Erythroblast (primary cell): Measurements from ENCODE around the gene MYLK2.

ENCODE experiments used
- GATA1 ChIP-seq: IDR thresholded peaks from 2 replicates; pipeline ENCODE4 v1.6.1; 2011; ENCODE audit warnings: low read depth, mild to moderate bottlenecking, control low read depth, low read length, moderate library complexity
- POLR2A ChIP-seq: IDR thresholded peaks from 2 replicates; pipeline ENCODE4 v1.6.1; 2011; ENCODE audit warnings: mild to moderate bottlenecking, low read length

DNA sequence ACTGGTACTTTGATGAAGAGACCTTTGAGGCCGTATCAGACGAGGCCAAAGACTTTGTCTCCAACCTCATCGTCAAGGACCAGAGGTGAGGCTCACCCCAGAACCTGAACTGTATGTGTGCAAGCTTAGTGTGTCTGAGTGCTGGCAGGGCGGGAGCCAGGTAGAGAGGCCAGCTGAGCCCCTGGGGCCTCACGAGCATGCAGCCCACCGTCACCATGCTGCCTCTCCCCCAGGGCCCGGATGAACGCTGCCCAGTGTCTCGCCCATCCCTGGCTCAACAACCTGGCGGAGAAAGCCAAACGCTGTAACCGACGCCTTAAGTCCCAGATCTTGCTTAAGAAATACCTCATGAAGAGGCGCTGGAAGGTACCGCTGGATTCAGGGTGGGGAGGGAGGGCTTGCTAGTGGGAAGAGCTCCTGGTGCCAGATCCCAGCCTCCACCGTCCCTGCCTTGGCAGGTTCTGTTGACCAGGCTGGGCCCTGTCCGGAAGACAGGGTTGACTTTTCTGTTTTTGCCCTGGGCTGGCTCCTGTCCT is 12.7 kb downstream of the MYLK2 start:
- TF ChIP-seq POLR2A (no peak), GATA1 (no peak)
